Mesendoderm (in vitro differentiated cells): ENCODE results near the gene CD82.

Experiments
- DNase-seq: peaks from one replicate; pipeline ENCODE4 v3.0.0; 2013
- H2AK5ac ChIP-seq: 2 replicates; pipeline ENCODE4 v1.6.1; 2013; ENCODE audit warnings: low read length, inconsistent platforms
- H2BK120ac ChIP-seq: 2 replicates; pipeline ENCODE4 v1.6.1; 2013; ENCODE audit warnings: low read depth, mild to moderate bottlenecking, low read length, moderate library complexity, mixed read lengths
- H2BK15ac ChIP-seq: replicated peaks from 2 replicates; pipeline ENCODE4 v1.6.1; 2013; ENCODE audit warnings: low read depth, mild to moderate bottlenecking, moderate library complexity
- H2BK5ac ChIP-seq: 2 replicates; pipeline ENCODE4 v1.6.1; 2013; ENCODE audit warnings: low read length, inconsistent platforms
- H3K18ac ChIP-seq: 2 replicates; pipeline ENCODE4 v1.6.1; 2013; ENCODE audit warnings: mild to moderate bottlenecking, low read length, mixed read lengths
- H3K23ac ChIP-seq: one replicate; pipeline ENCODE4 v1.6.1; 2013; ENCODE audit warnings: low read length
- H3K27ac ChIP-seq: 2 replicates; pipeline ENCODE4 v1.5.1; 2013; ENCODE audit warnings: low read depth, mild to moderate bottlenecking, inconsistent platforms, low read length, moderate library complexity
- H3K27me3 ChIP-seq: 2 replicates; pipeline ENCODE4 v1.6.1; 2013; ENCODE audit warnings: low read length, control low read depth, mild to moderate bottlenecking, inconsistent platforms; ENCODE audit not compliant: insufficient read depth, poor library complexity
- H3K36me3 ChIP-seq: 2 replicates; pipeline ENCODE4 v1.6.1; 2013; ENCODE audit warnings: low read length, inconsistent platforms; ENCODE audit not compliant: control insufficient read depth, insufficient read depth
- H3K4ac ChIP-seq: one replicate; pipeline ENCODE4 v1.6.1; 2013; ENCODE audit warnings: low read depth, mild to moderate bottlenecking, low read length, moderate library complexity
- H3K4me1 ChIP-seq: 2 replicates; pipeline ENCODE4 v1.6.1; 2013; ENCODE audit warnings: low read depth, low read length, inconsistent platforms; ENCODE audit not compliant: control insufficient read depth
- H3K4me2 ChIP-seq: 2 replicates; pipeline ENCODE4 v1.6.1; 2013; ENCODE audit warnings: low read length
- H3K4me3 ChIP-seq: 2 replicates; pipeline ENCODE4 v1.5.1; 2013; ENCODE audit warnings: mild to moderate bottlenecking, low read length
- H3K56ac ChIP-seq: one replicate; pipeline ENCODE4 v1.6.1; 2013; ENCODE audit warnings: low read length
- H3K79me1 ChIP-seq: 2 replicates; pipeline ENCODE4 v1.6.1; 2013; ENCODE audit warnings: low read length, inconsistent platforms
- H3K79me2 ChIP-seq: 2 replicates; pipeline ENCODE4 v1.6.1; 2013; ENCODE audit warnings: mild to moderate bottlenecking, low read length; ENCODE audit not compliant: control insufficient read depth, insufficient read depth
- H3K9ac ChIP-seq: 2 replicates; pipeline ENCODE4 v1.6.1; 2013; ENCODE audit warnings: low read length, inconsistent platforms
- H4K5ac ChIP-seq: one replicate; pipeline ENCODE4 v1.6.1; 2013; ENCODE audit warnings: low read length
- H4K8ac ChIP-seq: one replicate; pipeline ENCODE4 v1.6.1; 2013; ENCODE audit warnings: low read depth, mild to moderate bottlenecking, control low read depth, low read length, moderate library complexity
- WGBS: extraction: QIAGEN DNeasy Blood & Tissue Kit; methylation state at CpG from one replicate; pipeline ENCODE4 v1.1.7; 2013; ENCODE audit warnings: low lambda C conversion rate, missing lambda C conversion rate; ENCODE audit not compliant: insufficient coverage; ENCODE audit errors: extremely low coverage; 5-methylcytosine and 5-hydroxymethylcytosine counted together

CD82 gene

DNA sequence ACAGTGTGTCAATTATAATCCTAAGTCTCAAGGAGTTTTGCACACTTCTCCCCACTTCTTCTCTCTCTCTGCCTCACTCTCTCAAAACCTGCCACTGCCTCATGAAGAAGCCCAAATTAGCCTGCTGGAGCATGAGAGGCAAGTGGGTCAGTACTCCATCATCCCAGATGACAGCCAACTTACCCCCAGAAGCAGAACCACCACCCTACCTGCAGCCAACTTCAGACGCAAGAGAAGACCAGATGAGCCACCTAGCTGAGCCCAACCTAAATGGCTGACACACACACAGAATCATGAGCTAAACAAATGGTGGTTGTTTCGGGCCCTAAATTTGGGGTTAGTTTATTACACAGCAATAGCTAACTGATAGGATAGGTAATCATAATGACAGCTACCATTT is 61.2 kb downstream of the CD82 start:
- Histone ChIP-seq H3K23ac (no peak overlapping the region), H3K4me3 (no peak overlapping the region), H3K36me3 (no peaks in the 10 kb centered on the region), H3K27ac (no peak overlapping the region), H3K4me2 (no peak overlapping the region), H4K5ac (no peak overlapping the region), H3K27me3 (no peaks in the 10 kb centered on the region), H3K56ac (no peak overlapping the region), H2AK5ac (no peak overlapping the region), H3K4me1 (no peaks in the 10 kb centered on the region), H3K9ac (no peak overlapping the region), H3K79me1 (no peaks in the 10 kb centered on the region), H3K79me2 (no peaks in the 10 kb centered on the region), H4K8ac (no peak overlapping the region), H2BK15ac (no peak overlapping the region), H2BK5ac (no peak overlapping the region), H3K4ac (no peak overlapping the region), H3K18ac (no peak overlapping the region), H2BK120ac (no peak overlapping the region)
- no CpG with 5 or more reads among the region's 2 CpGs for WGBS
- no peak for DNase-seq

- H3K4ac ChIP-seq, result no peak overlapping the region
- H2BK5ac ChIP-seq, result no peak overlapping the region
- H3K36me3 ChIP-seq, result no peaks in the 10 kb centered on the region
- no peak overlapping the region for H3K4me3 ChIP-seq
- H3K18ac ChIP-seq, result no peak overlapping the region
- DNase-seq, result no peak
- H3K79me1 ChIP-seq, result no peaks in the 10 kb centered on the region
- no peaks in the 10 kb centered on the region for H3K79me2 ChIP-seq
- H3K27ac ChIP-seq, result no peak overlapping the region
- H3K27me3 ChIP-seq, result no peaks in the 10 kb centered on the region
- no peak overlapping the region for H3K23ac ChIP-seq
- no peak overlapping the region for H4K8ac ChIP-seq
- no peak overlapping the region for H2BK15ac ChIP-seq
- H3K56ac ChIP-seq, result no peak overlapping the region
- H2AK5ac ChIP-seq, result no peak overlapping the region
- no peak overlapping the region for H3K9ac ChIP-seq
- H3K4me1 ChIP-seq, result no peaks in the 10 kb centered on the region
- no CpG with 5 or more reads among the region's 4 CpGs for WGBS
- H3K4me2 ChIP-seq, result no peak overlapping the region
- H2BK120ac ChIP-seq, result no peak overlapping the region
- no peak overlapping the region for H4K5ac ChIP-seq
These were observed 61.8 kb downstream of the CD82 start for GRCh38 chr11:44627165-44627789.

- H2BK15ac ChIP-seq, result no peak overlapping the region
These were observed 62.7 kb downstream of the CD82 start for GRCh38 chr11:44627911-44628729.

DNA sequence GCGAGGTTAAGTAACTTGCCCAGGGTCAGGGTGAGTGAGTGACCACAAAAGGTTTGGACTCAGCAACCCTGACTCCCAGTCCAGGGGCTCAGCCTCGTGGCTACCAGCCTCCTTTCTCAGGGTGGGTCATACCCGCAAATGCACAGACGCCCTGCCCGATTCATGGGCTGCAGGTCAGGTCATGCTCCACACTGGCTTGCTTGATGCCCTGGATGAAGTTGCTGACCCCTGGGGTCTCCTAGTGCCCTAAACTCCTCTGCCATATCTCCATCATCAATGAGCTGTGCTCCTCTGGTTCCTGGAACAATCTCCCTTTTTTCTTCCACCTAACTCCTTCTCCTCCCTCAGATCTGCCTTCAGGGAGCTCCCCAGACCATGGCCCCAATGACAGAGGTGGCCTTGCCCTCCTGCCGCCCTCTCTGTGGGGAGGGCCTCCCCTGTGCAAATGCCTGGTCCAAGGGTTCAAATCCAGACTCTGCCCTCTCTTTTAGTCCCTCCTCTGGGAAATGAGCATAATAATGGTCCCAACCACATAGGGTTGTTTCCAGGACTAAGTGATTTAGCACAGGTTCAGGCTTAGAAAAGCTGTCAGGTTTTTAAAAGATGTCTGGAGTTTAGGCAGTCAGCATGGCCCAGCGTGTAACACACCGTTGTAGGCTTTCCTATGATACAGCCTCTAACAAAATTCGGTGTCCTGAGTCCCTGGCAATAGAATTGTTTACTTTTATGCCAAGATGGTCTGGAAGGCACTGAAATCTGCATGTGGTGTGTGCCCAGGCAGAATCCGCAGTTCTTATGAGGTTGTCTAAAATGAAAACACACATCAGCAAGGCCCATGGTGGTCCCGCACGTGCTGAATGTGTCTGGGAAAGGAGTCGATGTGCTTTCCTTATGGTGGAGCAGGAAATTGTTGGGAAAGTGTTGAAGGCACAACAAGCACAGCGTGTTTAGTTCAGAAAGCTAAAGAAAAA is 63.6 kb downstream of the CD82 start:
- Histone ChIP-seq H3K27me3 (no peaks in the 10 kb centered on the region), H3K4me1 (no peaks in the 10 kb centered on the region), H3K79me2 (no peaks in the 10 kb centered on the region), H3K27ac (no peak overlapping the region), H3K4me3 (no peak overlapping the region), H4K5ac (no peak overlapping the region), H3K4me2 (no peak overlapping the region), H2BK15ac (no peak overlapping the region), H2BK120ac (no peak overlapping the region), H2BK5ac (no peak overlapping the region), H3K56ac (no peak overlapping the region), H4K8ac (no peak overlapping the region), H3K18ac (no peak overlapping the region), H2AK5ac (no peak overlapping the region), H3K23ac (no peak overlapping the region), H3K36me3 (no peaks in the 10 kb centered on the region), H3K79me1 (no peaks in the 10 kb centered on the region), H3K9ac (no peak overlapping the region), H3K4ac (no peak overlapping the region)
- WGBS, result no CpG with 5 or more reads among the region's 14 CpGs
- no peak for DNase-seq

More at GRCh38 chr11:44627911-44628729, 62.7 kb downstream of the CD82 start:
- Histone ChIP-seq H3K79me2 (no peaks in the 10 kb centered on the region), H2BK120ac (no peak overlapping the region), H2BK5ac (no peak overlapping the region), H3K27me3 (no peaks in the 10 kb centered on the region), H4K5ac (no peak overlapping the region), H3K4ac (no peak overlapping the region), H3K79me1 (no peaks in the 10 kb centered on the region), H4K8ac (no peak overlapping the region), H3K4me2 (no peak overlapping the region), H3K9ac (no peak overlapping the region), H3K56ac (no peak overlapping the region), H3K4me1 (no peaks in the 10 kb centered on the region), H3K36me3 (no peaks in the 10 kb centered on the region), H3K23ac (no peak overlapping the region), H3K27ac (no peak overlapping the region), H3K4me3 (no peak overlapping the region), H2AK5ac (no peak overlapping the region), H3K18ac (no peak overlapping the region)
- DNase-seq, result no peak
- WGBS, result no CpG with 5 or more reads among the region's 9 CpGs

GRCh38 chr11:44629732-44630345 is 64.4 kb downstream of the CD82 start:
- DNase-seq, result no peak
- Histone ChIP-seq H3K79me1 (no peaks in the 10 kb centered on the region), H3K4ac (no peak overlapping the region), H3K9ac (no peak overlapping the region), H3K4me2 (no peak overlapping the region), H4K5ac (no peak overlapping the region), H3K36me3 (no peaks in the 10 kb centered on the region), H3K23ac (no peak overlapping the region), H3K4me1 (peaks cover 3% of the 10 kb centered on the region), H3K27ac (no peak overlapping the region), H3K4me3 (no peak overlapping the region), H4K8ac (no peak overlapping the region), H3K18ac (no peak overlapping the region), H2BK15ac (no peak overlapping the region), H3K79me2 (no peaks in the 10 kb centered on the region), H3K27me3 (no peaks in the 10 kb centered on the region), H2BK5ac (no peak overlapping the region), H2BK120ac (no peak overlapping the region), H2AK5ac (no peak overlapping the region), H3K56ac (no peak overlapping the region)
- WGBS, result no CpG with 5 or more reads among the region's 8 CpGs
